DOHH2 (cell line): Measurements from ENCODE around the gene MED14.

Experiments
- CTCF ChIP-seq: fragments of 200-600 bp; sonication (generic); IDR thresholded peaks from one replicate; pipeline ENCODE4 v1.5.1; 2014; ENCODE audit warnings: antibody characterized with exemption, mild to moderate bottlenecking, low read depth, low read length; ENCODE audit not compliant: poor library complexity, severe bottlenecking
- EZH2phosphoT487 ChIP-seq: fragments of 200-600 bp; sonication (generic); IDR thresholded peaks from 2 replicates; pipeline ENCODE4 v1.6.1; 2017; ENCODE audit warnings: borderline replicate concordance, mild to moderate bottlenecking, antibody characterized with exemption, low read length, moderate library complexity, mixed read lengths

- TF ChIP-seq CTCF = no peak
- no peak for TF ChIP-seq EZH2phosphoT487
Measured at GRCh38 chrX:40612511-40612910, 122.8 kb downstream of the MED14 start.
